RPMI7951 (cell line): ENCODE data around the gene SMIM32. TPM values are rescaled to one million over a fixed set of nuclear protein-coding genes. Genes with fewer than 3 reads are reported as not detected.

Source experiments
- DNase-seq: peaks from one replicate; pipeline ENCODE4 v3.0.0-alpha.2; 2012; ENCODE audit warnings: low read depth
- total RNA-seq: library from RNA; depleted of rRNA; stranded (reverse); fragments of >200 nt; shearing (Covaris generic); gene quantifications from 2 replicates; pipeline ENCODE4 v1.2.3, GENCODE V29; 2014; rRNA removed

The SMIM32 gene
- not detected in 2 replicates for total RNA-seq

- DNase-seq = no peak
Measured at GRCh38 chr5:136192526-136193321, at the start of gene SMIM32. Gene SMIM32, minus strand, starts transcription at chr5:136193162. Its CDS starts 638 bp downstream, at chr5:136192524.

GRCh38 chr5:136242611-136243010 is 49.6 kb upstream of the SMIM32 start:
- no peak for DNase-seq

GRCh38 chr5:136242136-136242535 is 49.2 kb upstream of the SMIM32 start:
- DNase-seq = no peak

- no peak for DNase-seq
Measured at GRCh38 chr5:136240894-136241293, 47.9 kb upstream of the SMIM32 start.

GRCh38 chr5:136236479-136237083 is 43.6 kb upstream of the SMIM32 start:
- DNase-seq = no peak

- DNase-seq = no peak
Measured at GRCh38 chr5:136235321-136235720, 42.4 kb upstream of the SMIM32 start.

- DNase-seq = no peak
Measured at GRCh38 chr5:136232316-136232715, 39.4 kb upstream of the SMIM32 start.

- DNase-seq = no peak
Measured at GRCh38 chr5:136230176-136230575, 37.2 kb upstream of the SMIM32 start.

- no peak for DNase-seq
Measured at GRCh38 chr5:136228136-136228757, 35.3 kb upstream of the SMIM32 start.

GRCh38 chr5:136226401-136226800 is 33.4 kb upstream of the SMIM32 start:
- no peak for DNase-seq

GRCh38 chr5:136225796-136226195 is 32.8 kb upstream of the SMIM32 start:
- no peak for DNase-seq

- peak; percentile 4 for DNase-seq
Measured at GRCh38 chr5:136222580-136223235, 29.7 kb upstream of the SMIM32 start.

GRCh38 chr5:136221340-136221739 is 28.4 kb upstream of the SMIM32 start:
- no peak for DNase-seq

GRCh38 chr5:136216230-136216629 is 23.3 kb upstream of the SMIM32 start:
- DNase-seq = no peak

- DNase-seq = no peak
Measured at GRCh38 chr5:136215812-136216211, 22.9 kb upstream of the SMIM32 start.

GRCh38 chr5:136213919-136214493 is 21.0 kb upstream of the SMIM32 start:
- peak; percentile 35 for DNase-seq

- DNase-seq = peak; percentile 28
Measured at GRCh38 chr5:136212252-136212721, 19.3 kb upstream of the SMIM32 start.

GRCh38 chr5:136211282-136212040 is 18.5 kb upstream of the SMIM32 start:
- DNase-seq = no peak

GRCh38 chr5:136210259-136210658 is 17.3 kb upstream of the SMIM32 start:
- DNase-seq = no peak

- peak; percentile 5 for DNase-seq
Measured at GRCh38 chr5:136209346-136209910, 16.5 kb upstream of the SMIM32 start.

- no peak for DNase-seq
Measured at GRCh38 chr5:136208916-136209315, 16.0 kb upstream of the SMIM32 start.
